DND-41 (cell line): ENCODE results near the gene COL26A1.

ENCODE experiments used
- ATAC-seq: fragments of 200-7000 bp; cut with Tn5 transposase; 3 replicates; pipeline ENCODE4 v1.9.1; 2021; ENCODE audit warnings: low read depth; ENCODE audit not compliant: insufficient read depth
- DNase-seq: peaks from one replicate; pipeline ENCODE4 v3.0.0-alpha.2; 2020
- H2AFZ ChIP-seq: 2 replicates; pipeline ENCODE4 v1.6.0; 2012; ENCODE audit warnings: low read depth, low read length
- H3K27ac ChIP-seq: 2 replicates; pipeline ENCODE4 v1.5.1; 2012; ENCODE audit warnings: low read length, inconsistent platforms
- H3K27me3 ChIP-seq: fragments of 200-600 bp; sonication (generic); 2 replicates; pipeline ENCODE4 v1.6.0; 2012; ENCODE audit warnings: low read length, mild to moderate bottlenecking, inconsistent platforms; ENCODE audit not compliant: insufficient read depth, poor library complexity
- H3K36me3 ChIP-seq: 2 replicates; pipeline ENCODE4 v1.5.1; 2012; ENCODE audit warnings: low read length, inconsistent platforms; ENCODE audit not compliant: insufficient read depth
- H3K4me1 ChIP-seq: 2 replicates; pipeline ENCODE4 v1.5.1; 2012; ENCODE audit warnings: mild to moderate bottlenecking, low read length; ENCODE audit not compliant: insufficient read depth
- H3K4me2 ChIP-seq: 2 replicates; pipeline ENCODE4 v1.6.0; 2012; ENCODE audit warnings: mild to moderate bottlenecking, moderate library complexity, low read length, inconsistent platforms; ENCODE audit not compliant: insufficient read depth
- H3K4me3 ChIP-seq, 2 experiments: fragments of 200-600 bp in 1 of 2; shearing (Covaris generic) in 1 of 2; 2 replicates each; pipeline ENCODE4 v1.5.1; 2012 to 2016; ENCODE audit warnings: inconsistent platforms in 2 of 2, low read length in 2 of 2, mild to moderate bottlenecking in 2 of 2, low read depth in 1 of 2, moderate library complexity in 1 of 2
- H3K79me2 ChIP-seq: 2 replicates; pipeline ENCODE4 v1.6.0; 2012; ENCODE audit warnings: low read length, inconsistent platforms; ENCODE audit not compliant: insufficient read depth
- H3K9ac ChIP-seq: 2 replicates; pipeline ENCODE4 v1.6.0; 2012; ENCODE audit warnings: low read depth, mild to moderate bottlenecking, inconsistent platforms, low read length, moderate library complexity
- H3K9me3 ChIP-seq: 2 replicates; pipeline ENCODE4 v1.5.1; 2012; ENCODE audit warnings: low read length, moderate library complexity, mild to moderate bottlenecking, inconsistent platforms; ENCODE audit not compliant: insufficient read depth, severe bottlenecking
- H4K20me1 ChIP-seq: 2 replicates; pipeline ENCODE4 v1.6.0; 2012; ENCODE audit warnings: low read length; ENCODE audit not compliant: insufficient read depth
- CTCF ChIP-seq: IDR thresholded peaks from 2 replicates; pipeline ENCODE4 v1.5.1; 2012; ENCODE audit warnings: borderline replicate concordance, low read length, moderate library complexity, mild to moderate bottlenecking; ENCODE audit not compliant: poor library complexity, severe bottlenecking; ENCODE audit errors: extremely low read depth
- EZH2 ChIP-seq: IDR thresholded peaks from 3 replicates; pipeline ENCODE4 v1.6.1; 2012; ENCODE audit warnings: borderline replicate concordance, low read depth, mild to moderate bottlenecking, moderate library complexity, low read length, inconsistent platforms; ENCODE audit not compliant: severe bottlenecking

The COL26A1 gene

GRCh38 chr7:101539784-101540183 is 177.1 kb downstream of the COL26A1 start:
- Histone ChIP-seq H3K9me3 (no peaks in the 10 kb centered on the region), H3K27me3 (peaks cover 3% of the 10 kb centered on the region), H3K79me2 (no peaks in the 10 kb centered on the region), H3K4me1 (peaks cover 3% of the 10 kb centered on the region; the same call in 1 of the 2 replicates), H3K36me3 (no peaks in the 10 kb centered on the region), H3K9ac (no peak overlapping the region), H4K20me1 (peaks cover 6% of the 10 kb centered on the region; the same call in 1 of the 2 replicates), H3K4me2 (no peak overlapping the region), H3K4me3 (no peak overlapping the region), H3K27ac (no peak overlapping the region), H2AFZ (no peak overlapping the region)
- DNase-seq (no peak), ATAC-seq (no peak)
- TF ChIP-seq CTCF (no peak), EZH2 (no peak)

GRCh38 chr7:101542527-101543241 is 180.0 kb downstream of the COL26A1 start:
- no peak for TF ChIP-seq EZH2
- peak; percentile 96 for TF ChIP-seq CTCF
- Histone ChIP-seq H3K36me3 (no peaks in the 10 kb centered on the region), H4K20me1 (peaks cover 6% of the 10 kb centered on the region; the same call in 1 of the 2 replicates), H3K4me3 (no peak overlapping the region), H3K27me3 (no peaks in the 10 kb centered on the region), H3K4me1 (peaks cover 3% of the 10 kb centered on the region; the same call in 1 of the 2 replicates), H3K27ac (no peak overlapping the region), H3K79me2 (no peaks in the 10 kb centered on the region), H3K9ac (no peak overlapping the region), H3K9me3 (no peaks in the 10 kb centered on the region), H2AFZ (no peak overlapping the region), H3K4me2 (no peak overlapping the region)
- DNase-seq = peak; percentile 72
- ATAC-seq = peak; percentile 65

GRCh38 chr7:101543242-101543766 is 180.6 kb downstream of the COL26A1 start:
- Histone ChIP-seq H3K79me2 (no peaks in the 10 kb centered on the region), H3K4me2 (no peak overlapping the region), H3K9ac (no peak overlapping the region), H2AFZ (no peak overlapping the region), H3K27ac (no peak overlapping the region), H3K9me3 (no peaks in the 10 kb centered on the region), H3K27me3 (no peaks in the 10 kb centered on the region), H3K4me1 (peaks cover 3% of the 10 kb centered on the region; the same call in 1 of the 2 replicates), H3K4me3 (no peak overlapping the region), H3K36me3 (no peaks in the 10 kb centered on the region), H4K20me1 (peaks cover 6% of the 10 kb centered on the region; the same call in 1 of the 2 replicates)
- no peak for TF ChIP-seq EZH2
- TF ChIP-seq CTCF = no peak
- no peak for DNase-seq
- no peak for ATAC-seq
